SU-DHL-6 (cell line): ENCODE results near the gene BATF.

Experiments
- H2AFZ ChIP-seq: fragments of 200-600 bp; sonication (generic); 2 replicates; pipeline ENCODE4 v1.6.1; 2014; ENCODE audit warnings: low read depth, mild to moderate bottlenecking, moderate library complexity, mixed read lengths, antibody characterized with exemption, low read length; ENCODE audit not compliant: severe bottlenecking
- H3F3A ChIP-seq: fragments of 200-600 bp; shearing (Covaris generic); 2 replicates; pipeline ENCODE4 v1.6.0; 2016; ENCODE audit warnings: antibody characterized with exemption, mild to moderate bottlenecking; ENCODE audit not compliant: insufficient read depth
- H3K27ac ChIP-seq: fragments of 200-600 bp; sonication (generic); 2 replicates; pipeline ENCODE4 v1.5.1; 2016; ENCODE audit warnings: low read depth, mild to moderate bottlenecking, low read length, moderate library complexity, mixed read lengths
- H3K27me3 ChIP-seq: fragments of 200-600 bp; sonication (generic), shearing (Covaris generic); 2 replicates; pipeline ENCODE4 v1.6.0; 2014; ENCODE audit warnings: mild to moderate bottlenecking, low read length
- H3K36me3 ChIP-seq: fragments of 200-600 bp; sonication (generic); 2 replicates; pipeline ENCODE4 v1.6.1; 2014; ENCODE audit warnings: mild to moderate bottlenecking, low read length, mixed read lengths
- H3K4me2 ChIP-seq: fragments of 300-600, 200-600 bp; shearing (Covaris generic), sonication (generic); 2 replicates; pipeline ENCODE4 v1.6.0; 2014; ENCODE audit warnings: low read length, low read depth, mild to moderate bottlenecking; ENCODE audit not compliant: poor library complexity, severe bottlenecking
- H3K4me3 ChIP-seq: fragments of 200-600 bp; sonication (generic); 2 replicates; pipeline ENCODE4 v1.5.1; 2014; ENCODE audit warnings: antibody characterized with exemption, low read length, mild to moderate bottlenecking, mixed read lengths; ENCODE audit not compliant: insufficient read depth, poor library complexity, severe bottlenecking
- H3K79me2 ChIP-seq: fragments of 200-600 bp; sonication (generic); 2 replicates; pipeline ENCODE4 v1.6.1; 2014; ENCODE audit warnings: mild to moderate bottlenecking, low read length, moderate library complexity; ENCODE audit not compliant: insufficient read depth
- H3K9ac ChIP-seq: fragments of 200-600 bp; sonication (generic); 2 replicates; pipeline ENCODE4 v1.7.0; 2014; ENCODE audit warnings: mild to moderate bottlenecking, low read length
- H3K9me2 ChIP-seq: fragments of 200-600 bp; sonication (generic); replicated peaks from 2 replicates; pipeline ENCODE4 v1.6.1; 2014; ENCODE audit warnings: low read length; ENCODE audit not compliant: insufficient read depth
- H3K9me3 ChIP-seq: fragments of 200-600 bp; sonication (generic); 2 replicates; pipeline ENCODE4 v1.6.1; 2014; ENCODE audit warnings: low read length, mixed read lengths; ENCODE audit not compliant: insufficient read depth
- H4K20me1 ChIP-seq: fragments of 200-600 bp; sonication (generic); 2 replicates; pipeline ENCODE4 v1.6.1; 2014; ENCODE audit warnings: low read depth, mild to moderate bottlenecking, antibody characterized with exemption, low read length, moderate library complexity, mixed read lengths
- CTCF ChIP-seq: fragments of 200-600 bp; sonication (generic); IDR thresholded peaks from one replicate; pipeline ENCODE4 v1.5.1; 2017; ENCODE audit warnings: antibody characterized with exemption, mild to moderate bottlenecking, low read length, moderate library complexity; ENCODE audit not compliant: insufficient read depth, poor library complexity, severe bottlenecking
- EZH2phosphoT487 ChIP-seq: fragments of 200-600 bp; sonication (generic), shearing (Covaris generic); conservative IDR thresholded peaks from 2 replicates; pipeline ENCODE4 v1.6.1; 2018; ENCODE audit warnings: mild to moderate bottlenecking, antibody characterized with exemption, low read length, moderate library complexity, mixed read lengths

The BATF gene

GRCh38 chr14:75521415-75522199 is 662 bp upstream of the BATF start:
- H3K9ac ChIP-seq: peak overlapping the region; percentile 62
- peak overlapping the region; percentile 62 for H3K4me3 ChIP-seq

GRCh38 chr14:75522983-75523318 is 682 bp downstream of the BATF start:
- no peak for TF ChIP-seq CTCF
- no peak for TF ChIP-seq EZH2phosphoT487
- H2AFZ ChIP-seq: peak overlapping the region; percentile 38
- H4K20me1 ChIP-seq: no peaks in the 10 kb centered on the region
- H3K9me3 ChIP-seq: no peaks in the 10 kb centered on the region
- H3K4me3 ChIP-seq: peak overlapping the region; percentile 62
- no peaks in the 10 kb centered on the region for H3K36me3 ChIP-seq
- H3K27me3 ChIP-seq: no peaks in the 10 kb centered on the region
- peaks cover 18% of the 10 kb centered on the region for H3K79me2 ChIP-seq
- peak overlapping the region; percentile 80 for H3K4me2 ChIP-seq
- H3F3A ChIP-seq: 0 out of 2 replicates have a peak, but pooled peaks cover 10% of the 10 kb centered on the region
- H3K27ac ChIP-seq: peak overlapping the region; percentile 29
- peak overlapping the region; percentile 62 for H3K9ac ChIP-seq
- H3K9me2 ChIP-seq: no peaks in the 10 kb centered on the region

More at GRCh38 chr14:75521415-75522199, 662 bp upstream of the BATF start:
- Histone ChIP-seq H3K27me3 (no peaks in the 10 kb centered on the region), H3K9me2 (no peaks in the 10 kb centered on the region), H3F3A (0 out of 2 replicates have a peak, but pooled peaks cover 10% of the 10 kb centered on the region), H3K36me3 (no peaks in the 10 kb centered on the region), H3K27ac (peak overlapping the region; percentile 29), H3K9me3 (no peaks in the 10 kb centered on the region), H3K79me2 (peaks cover 18% of the 10 kb centered on the region), H2AFZ (peak overlapping the region; percentile 38), H3K4me2 (peak overlapping the region; percentile 80), H4K20me1 (no peaks in the 10 kb centered on the region)
- TF ChIP-seq CTCF: no peak
- no peak for TF ChIP-seq EZH2phosphoT487

GRCh38 chr14:75523771-75524171 is 1.5 kb downstream of the BATF start:
- H3K9me3 ChIP-seq: no peaks in the 10 kb centered on the region
- peak overlapping the region; percentile 62 for H3K4me3 ChIP-seq
- 0 out of 2 replicates have a peak, but pooled peaks cover 10% of the 10 kb centered on the region for H3F3A ChIP-seq
- H3K36me3 ChIP-seq: peaks cover 4% of the 10 kb centered on the region; the same call in 1 of the 2 replicates
- H3K27me3 ChIP-seq: no peaks in the 10 kb centered on the region
- peak overlapping the region; percentile 62 for H3K9ac ChIP-seq
- H3K4me2 ChIP-seq: peak overlapping the region; percentile 80
- no peaks in the 10 kb centered on the region for H4K20me1 ChIP-seq
- TF ChIP-seq EZH2phosphoT487 (no peak), CTCF (no peak)
- no peaks in the 10 kb centered on the region for H3K9me2 ChIP-seq
- no peak overlapping the region for H2AFZ ChIP-seq
- H3K27ac ChIP-seq: no peak overlapping the region
- peaks cover 18% of the 10 kb centered on the region for H3K79me2 ChIP-seq
